ENCODE data around the gene CNTNAP2. TPM values are rescaled to one million over a fixed set of nuclear protein-coding genes. Genes with fewer than 3 reads are reported as not detected.

The CNTNAP2 gene
- total and polyA plus RNA-seq, 4 experiments from 2014 or later: 0.19 to 0.50 (median 0.20) TPM; not detected in 1

- intact Hi-C loops (cut with micrococcal nuclease): no loop called here
- ChIA-PET POLR2A (ENCODE audit: partially characterized antibody) (no interaction called here), CTCF (ENCODE audit: partially characterized antibody) (no interaction called here)
- no peak overlapping the region for H3K4me3 Mint-ChIP-seq
- no peak overlapping the region for H3K27ac ChIP-seq (ENCODE audit: low read depth, low read length)
- no peaks in the 10 kb centered on the region for H3K27me3 Mint-ChIP-seq
- no peak overlapping the region for H3K27ac Mint-ChIP-seq
- DNase-seq: no peak
- H3K27me3 ChIP-seq (ENCODE audit: insufficient read depth, low read length): no peaks in the 10 kb centered on the region
- H3K4me1 Mint-ChIP-seq: no peaks in the 10 kb centered on the region
- H3K4me1 ChIP-seq (ENCODE audit: insufficient read depth, low read length): no peaks in the 10 kb centered on the region
- no peak overlapping the region for H3K4me3 ChIP-seq (ENCODE audit: low read length in 2 of 2)
- H3K36me3 Mint-ChIP-seq: no peaks in the 10 kb centered on the region
- no peaks in the 10 kb centered on the region for H3K36me3 ChIP-seq (ENCODE audit: insufficient read depth, low read length)
- H3K9me3 ChIP-seq (ENCODE audit: control insufficient read depth in 1 of 2, low read length in 2 of 2): no peaks in the 10 kb centered on the region
- peaks cover 0 to 18% (median 0%) of the 10 kb centered on the region in 8 donors for H3K9me3 Mint-ChIP-seq
Observed at GRCh38 chr7:146414937-146415336, 298.3 kb downstream of the CNTNAP2 start.

- intact Hi-C loops (cut with micrococcal nuclease): no loop called here
- no peak overlapping the region for H3K4me3 ChIP-seq (ENCODE audit: low read length in 2 of 2)
- POLR2A ChIA-PET (ENCODE audit: partially characterized antibody): no interaction called here
- Mint-ChIP-seq H3K4me3 (no peak overlapping the region), H3K9me3 (peaks cover 0 to 11% (median 0%) of the 10 kb centered on the region in 8 donors), H3K27me3 (no peaks in the 10 kb centered on the region), H3K36me3 (no peaks in the 10 kb centered on the region), H3K4me1 (no peaks in the 10 kb centered on the region), H3K27ac (no peak overlapping the region)
- CTCF ChIA-PET (ENCODE audit: partially characterized antibody): no interaction called here
- no peaks in the 10 kb centered on the region for H3K9me3 ChIP-seq (ENCODE audit: control insufficient read depth in 1 of 2, low read length in 2 of 2)
- H3K36me3 ChIP-seq (ENCODE audit: insufficient read depth, low read length): no peaks in the 10 kb centered on the region
- H3K27ac ChIP-seq (ENCODE audit: low read depth, low read length): no peak overlapping the region
- no peak for DNase-seq
- no peaks in the 10 kb centered on the region for H3K27me3 ChIP-seq (ENCODE audit: insufficient read depth, low read length)
- no peaks in the 10 kb centered on the region for H3K4me1 ChIP-seq (ENCODE audit: insufficient read depth, low read length)
Observed at GRCh38 chr7:146417176-146417575, 300.6 kb downstream of the CNTNAP2 start.

- Mint-ChIP-seq H3K27ac (no peak overlapping the region), H3K27me3 (no peaks in the 10 kb centered on the region), H3K4me1 (no peaks in the 10 kb centered on the region), H3K9me3 (peaks cover 0 to 13% (median under 1%) of the 10 kb centered on the region in 8 donors), H3K4me3 (no peak overlapping the region), H3K36me3 (no peaks in the 10 kb centered on the region)
- POLR2A ChIA-PET (ENCODE audit: partially characterized antibody): no interaction called here
- Histone ChIP-seq H3K9me3 (ENCODE audit: control insufficient read depth in 1 of 2, low read length in 2 of 2) (no peaks in the 10 kb centered on the region), H3K4me1 (ENCODE audit: insufficient read depth, low read length) (no peaks in the 10 kb centered on the region), H3K36me3 (ENCODE audit: insufficient read depth, low read length) (no peaks in the 10 kb centered on the region), H3K27ac (ENCODE audit: low read depth, low read length) (no peak overlapping the region), H3K27me3 (ENCODE audit: insufficient read depth, low read length) (no peaks in the 10 kb centered on the region), H3K4me3 (ENCODE audit: low read length in 2 of 2) (no peak overlapping the region)
- no peak for DNase-seq
- CTCF ChIA-PET (ENCODE audit: partially characterized antibody): no interaction called here
- intact Hi-C loops (cut with micrococcal nuclease): no loop called here
Observed at GRCh38 chr7:146423446-146423845, 306.8 kb downstream of the CNTNAP2 start.

GRCh38 chr7:146424084-146424483 is 307.5 kb downstream of the CNTNAP2 start:
- Histone ChIP-seq H3K4me1 (ENCODE audit: insufficient read depth, low read length) (no peaks in the 10 kb centered on the region), H3K4me3 (ENCODE audit: low read length in 2 of 2) (no peak overlapping the region), H3K27me3 (ENCODE audit: insufficient read depth, low read length) (no peaks in the 10 kb centered on the region), H3K36me3 (ENCODE audit: insufficient read depth, low read length) (no peaks in the 10 kb centered on the region), H3K9me3 (ENCODE audit: control insufficient read depth in 1 of 2, low read length in 2 of 2) (no peaks in the 10 kb centered on the region), H3K27ac (ENCODE audit: low read depth, low read length) (no peak overlapping the region)
- no peak for DNase-seq
- no peaks in the 10 kb centered on the region for H3K4me1 Mint-ChIP-seq
- peaks cover 0 to 17% (median 4%) of the 10 kb centered on the region in 8 donors for H3K9me3 Mint-ChIP-seq
- no peaks in the 10 kb centered on the region for H3K27me3 Mint-ChIP-seq
- intact Hi-C loops (cut with micrococcal nuclease): no loop called here
- ChIA-PET CTCF (ENCODE audit: partially characterized antibody) (no interaction called here), POLR2A (ENCODE audit: partially characterized antibody) (no interaction called here)
- no peaks in the 10 kb centered on the region for H3K36me3 Mint-ChIP-seq
- H3K27ac Mint-ChIP-seq: no peak overlapping the region
- H3K4me3 Mint-ChIP-seq: no peak overlapping the region

- no peaks in the 10 kb centered on the region for H3K4me1 ChIP-seq (ENCODE audit: insufficient read depth, low read length)
- no peak for DNase-seq
- no peak overlapping the region for H3K27ac ChIP-seq (ENCODE audit: low read depth, low read length)
- ChIA-PET POLR2A (ENCODE audit: partially characterized antibody) (no interaction called here), CTCF (ENCODE audit: partially characterized antibody) (interaction anchor here (0.6 kb wide), 1 partner anchor 1150 kb away, joined by 3 read pairs; no protein-coding TSS in a partner anchor)
- Mint-ChIP-seq H3K27ac (no peak overlapping the region), H3K36me3 (no peaks in the 10 kb centered on the region), H3K27me3 (no peaks in the 10 kb centered on the region), H3K4me3 (no peak overlapping the region), H3K4me1 (no peaks in the 10 kb centered on the region), H3K9me3 (peaks cover 0 to 15% (median 6%) of the 10 kb centered on the region in 8 donors)
- H3K9me3 ChIP-seq (ENCODE audit: control insufficient read depth in 1 of 2, low read length in 2 of 2): no peaks in the 10 kb centered on the region
- H3K4me3 ChIP-seq (ENCODE audit: low read length in 2 of 2): no peak overlapping the region
- no peaks in the 10 kb centered on the region for H3K27me3 ChIP-seq (ENCODE audit: insufficient read depth, low read length)
- intact Hi-C loops (cut with micrococcal nuclease): no loop called here
- no peaks in the 10 kb centered on the region for H3K36me3 ChIP-seq (ENCODE audit: insufficient read depth, low read length)
Observed at GRCh38 chr7:146433501-146433900, 316.9 kb downstream of the CNTNAP2 start.

- no peaks in the 10 kb centered on the region for H3K36me3 Mint-ChIP-seq
- no peaks in the 10 kb centered on the region for H3K27me3 ChIP-seq (ENCODE audit: insufficient read depth, low read length)
- no peaks in the 10 kb centered on the region for H3K4me1 ChIP-seq (ENCODE audit: insufficient read depth, low read length)
- H3K36me3 ChIP-seq (ENCODE audit: insufficient read depth, low read length): no peaks in the 10 kb centered on the region
- no peak overlapping the region for H3K27ac Mint-ChIP-seq
- no peaks in the 10 kb centered on the region for H3K9me3 ChIP-seq (ENCODE audit: control insufficient read depth in 1 of 2, low read length in 2 of 2)
- no peak overlapping the region for H3K4me3 ChIP-seq (ENCODE audit: low read length in 2 of 2)
- H3K4me3 Mint-ChIP-seq: no peak overlapping the region
- no peaks in the 10 kb centered on the region for H3K4me1 Mint-ChIP-seq
- CTCF ChIA-PET (ENCODE audit: partially characterized antibody): no interaction called here
- no peaks in the 10 kb centered on the region for H3K27me3 Mint-ChIP-seq
- intact Hi-C loops (cut with micrococcal nuclease): no loop called here
- peaks cover 0 to 10% (median 0%) of the 10 kb centered on the region in 8 donors for H3K9me3 Mint-ChIP-seq
- no peak overlapping the region for H3K27ac ChIP-seq (ENCODE audit: low read depth, low read length)
- POLR2A ChIA-PET (ENCODE audit: partially characterized antibody): no interaction called here
- no peak for DNase-seq
Observed at GRCh38 chr7:146443102-146443501, 326.5 kb downstream of the CNTNAP2 start.

GRCh38 chr7:146449625-146450024 is 333.0 kb downstream of the CNTNAP2 start:
- no peak for DNase-seq
- ChIA-PET CTCF (ENCODE audit: partially characterized antibody) (no interaction called here), POLR2A (ENCODE audit: partially characterized antibody) (no interaction called here)
- no peaks in the 10 kb centered on the region for H3K36me3 ChIP-seq (ENCODE audit: insufficient read depth, low read length)
- H3K4me3 ChIP-seq (ENCODE audit: low read length in 2 of 2): no peak overlapping the region
- H3K27ac ChIP-seq (ENCODE audit: low read depth, low read length): no peak overlapping the region
- Mint-ChIP-seq H3K27me3 (no peaks in the 10 kb centered on the region), H3K36me3 (no peaks in the 10 kb centered on the region), H3K9me3 (peaks cover 0 to 16% (median 6%) of the 10 kb centered on the region in 8 donors), H3K4me3 (no peak overlapping the region), H3K27ac (no peak overlapping the region), H3K4me1 (no peaks in the 10 kb centered on the region)
- H3K27me3 ChIP-seq (ENCODE audit: insufficient read depth, low read length): no peaks in the 10 kb centered on the region
- no peaks in the 10 kb centered on the region for H3K9me3 ChIP-seq (ENCODE audit: control insufficient read depth in 1 of 2, low read length in 2 of 2)
- intact Hi-C loops (cut with micrococcal nuclease): no loop called here
- no peaks in the 10 kb centered on the region for H3K4me1 ChIP-seq (ENCODE audit: insufficient read depth, low read length)

GRCh38 chr7:146455091-146455655 is 338.6 kb downstream of the CNTNAP2 start:
- no peak overlapping the region for H3K27ac ChIP-seq (ENCODE audit: low read depth, low read length)
- H3K4me3 Mint-ChIP-seq: no peak overlapping the region
- no peak overlapping the region for H3K4me3 ChIP-seq (ENCODE audit: low read length in 2 of 2)
- no peaks in the 10 kb centered on the region for H3K9me3 ChIP-seq (ENCODE audit: control insufficient read depth in 1 of 2, low read length in 2 of 2)
- H3K27me3 Mint-ChIP-seq: no peaks in the 10 kb centered on the region
- POLR2A ChIA-PET (ENCODE audit: partially characterized antibody): no interaction called here
- peaks cover 0 to 11% (median 9%) of the 10 kb centered on the region in 8 donors for H3K9me3 Mint-ChIP-seq
- CTCF ChIA-PET (ENCODE audit: partially characterized antibody): no interaction called here
- no peaks in the 10 kb centered on the region for H3K36me3 ChIP-seq (ENCODE audit: insufficient read depth, low read length)
- no peaks in the 10 kb centered on the region for H3K4me1 Mint-ChIP-seq
- peak overlapping the region in 1 of 7 donors; percentile 55 for H3K27ac Mint-ChIP-seq
- DNase-seq: no peak
- intact Hi-C loops (cut with micrococcal nuclease): no loop called here
- no peaks in the 10 kb centered on the region for H3K36me3 Mint-ChIP-seq
- H3K27me3 ChIP-seq (ENCODE audit: insufficient read depth, low read length): no peaks in the 10 kb centered on the region
- H3K4me1 ChIP-seq (ENCODE audit: insufficient read depth, low read length): no peaks in the 10 kb centered on the region
